ENCODE results near the gene WASL. TPM values are rescaled to one million over a fixed set of nuclear protein-coding genes. Genes with fewer than 3 reads are reported as not detected.
"Not testable (repeated sequence)": the region's sequence is repeated elsewhere in the genome, so short reads cannot be mapped to it uniquely, and the experiment has no call there.

Gene WASL
- total RNA-seq, 3 donors from 2014 or later (not counting 1 experiment from before 2014, with no cell fraction given): 9.6 to 12.1 (median 10.6) TPM

DNA sequence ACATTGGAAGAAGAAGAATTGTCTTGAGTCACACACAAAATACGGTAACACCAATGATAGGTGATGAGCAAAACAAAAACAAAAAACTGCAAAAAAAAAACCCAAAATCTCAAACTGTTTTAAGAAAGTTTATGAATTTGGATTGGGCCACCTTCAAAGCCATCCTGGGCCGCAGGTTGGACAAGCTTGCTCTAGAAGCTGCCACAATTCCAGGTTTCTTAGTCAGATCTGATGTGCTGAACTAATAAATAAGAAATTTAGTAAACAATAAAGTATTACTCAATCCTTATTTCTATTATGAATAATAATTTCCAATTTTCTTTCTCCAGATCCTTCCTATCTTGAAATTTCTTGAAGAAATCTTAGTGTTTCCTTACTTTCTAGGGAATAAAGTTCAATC lies 10.0 kb downstream of the WASL start:
- intact Hi-C loops (cut with micrococcal nuclease): no loop called here
- Mint-ChIP-seq H3K4me3 (no peak overlapping the region), H3K4me1 (peaks cover 25 to 47% of the 10 kb centered on the region in 2 donors), H3K27me3 (ENCODE audit: low read depth in 2 of 2) (no peaks in the 10 kb centered on the region), H3K36me3 (peaks cover 13% of the 10 kb centered on the region), H3K9me3 (peaks cover 4 to 8% of the 10 kb centered on the region in 2 donors), H3K27ac (no peak overlapping the region)
- Histone ChIP-seq H3K36me3 (ENCODE audit: control insufficient read depth, insufficient read depth, low read length) (no peaks in the 10 kb centered on the region), H3K27me3 (ENCODE audit: control insufficient read depth, insufficient read depth, low read length) (no peaks in the 10 kb centered on the region), H3K27ac (ENCODE audit: low read length) (no peak overlapping the region), H3K4me1 (ENCODE audit: control insufficient read depth, insufficient read depth, low read length) (no peaks in the 10 kb centered on the region), H3K4me3 (ENCODE audit: low read length) (no peak overlapping the region), H3K9me3 (ENCODE audit: control insufficient read depth, insufficient read depth, low read length) (no peaks in the 10 kb centered on the region)
- ATAC-seq: no peak
- WGBS (ENCODE audit: insufficient coverage): no CpG with 5 or more reads among the region's 2 CpGs
- DNase-seq: no peak
- TF ChIP-seq, protein P1, sequence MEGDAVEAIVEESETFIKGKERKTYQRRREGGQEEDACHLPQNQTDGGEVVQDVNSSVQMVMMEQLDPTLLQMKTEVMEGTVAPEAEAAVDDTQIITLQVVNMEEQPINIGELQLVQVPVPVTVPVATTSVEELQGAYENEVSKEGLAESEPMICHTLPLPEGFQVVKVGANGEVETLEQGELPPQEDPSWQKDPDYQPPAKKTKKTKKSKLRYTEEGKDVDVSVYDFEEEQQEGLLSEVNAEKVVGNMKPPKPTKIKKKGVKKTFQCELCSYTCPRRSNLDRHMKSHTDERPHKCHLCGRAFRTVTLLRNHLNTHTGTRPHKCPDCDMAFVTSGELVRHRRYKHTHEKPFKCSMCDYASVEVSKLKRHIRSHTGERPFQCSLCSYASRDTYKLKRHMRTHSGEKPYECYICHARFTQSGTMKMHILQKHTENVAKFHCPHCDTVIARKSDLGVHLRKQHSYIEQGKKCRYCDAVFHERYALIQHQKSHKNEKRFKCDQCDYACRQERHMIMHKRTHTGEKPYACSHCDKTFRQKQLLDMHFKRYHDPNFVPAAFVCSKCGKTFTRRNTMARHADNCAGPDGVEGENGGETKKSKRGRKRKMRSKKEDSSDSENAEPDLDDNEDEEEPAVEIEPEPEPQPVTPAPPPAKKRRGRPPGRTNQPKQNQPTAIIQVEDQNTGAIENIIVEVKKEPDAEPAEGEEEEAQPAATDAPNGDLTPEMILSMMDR (IDR thresholded peaks at IDR 0.05): no peak

- no peak for ATAC-seq
- H3K4me3 ChIP-seq (ENCODE audit: low read length): no peak overlapping the region
- no peaks in the 10 kb centered on the region for H3K4me1 ChIP-seq (ENCODE audit: control insufficient read depth, insufficient read depth, low read length)
- 100% methylated on average over 2 of the region's 3 CpGs for WGBS (ENCODE audit: insufficient coverage)
- peaks cover 25 to 47% of the 10 kb centered on the region in 2 donors for H3K4me1 Mint-ChIP-seq
- DNase-seq: no peak
- H3K27me3 Mint-ChIP-seq (ENCODE audit: low read depth in 2 of 2): no peaks in the 10 kb centered on the region
- no peaks in the 10 kb centered on the region for H3K27me3 ChIP-seq (ENCODE audit: control insufficient read depth, insufficient read depth, low read length)
- H3K36me3 ChIP-seq (ENCODE audit: control insufficient read depth, insufficient read depth, low read length): no peaks in the 10 kb centered on the region
- no peak overlapping the region for H3K27ac ChIP-seq (ENCODE audit: low read length)
- H3K36me3 Mint-ChIP-seq: peaks cover 13% of the 10 kb centered on the region
- peaks cover 4 to 8% of the 10 kb centered on the region in 2 donors for H3K9me3 Mint-ChIP-seq
- intact Hi-C loops (cut with micrococcal nuclease): no loop called here
- no peak overlapping the region for H3K27ac Mint-ChIP-seq
- no peak overlapping the region for H3K4me3 Mint-ChIP-seq
- H3K9me3 ChIP-seq (ENCODE audit: control insufficient read depth, insufficient read depth, low read length): no peaks in the 10 kb centered on the region
- TF ChIP-seq, protein P1 (IDR thresholded peaks at IDR 0.05): no peak
These were observed 10.4 kb downstream of the WASL start for GRCh38 chr7:123738356-123738755.

- H3K27me3 Mint-ChIP-seq (ENCODE audit: low read depth in 2 of 2); H3K27me3 ChIP-seq (ENCODE audit: control insufficient read depth, insufficient read depth, low read length); H3K9me3 ChIP-seq (ENCODE audit: control insufficient read depth, insufficient read depth, low read length); DNase-seq; H3K4me3 Mint-ChIP-seq; H3K27ac Mint-ChIP-seq; H3K36me3 ChIP-seq (ENCODE audit: control insufficient read depth, insufficient read depth, low read length); intact Hi-C loops (cut with micrococcal nuclease); H3K4me1 ChIP-seq (ENCODE audit: control insufficient read depth, insufficient read depth, low read length); ATAC-seq; H3K9me3 Mint-ChIP-seq; H3K4me3 ChIP-seq (ENCODE audit: low read length); H3K27ac ChIP-seq (ENCODE audit: low read length): not testable (repeated sequence)
- WGBS (ENCODE audit: insufficient coverage): 98% methylated on average over 8 of the region's 10 CpGs
- H3K36me3 Mint-ChIP-seq: peaks cover 19% of the 10 kb centered on the region
- H3K4me1 Mint-ChIP-seq: peaks cover 35 to 49% of the 10 kb centered on the region in 2 donors
These were observed 11.6 kb downstream of the WASL start for GRCh38 chr7:123737168-123737674.

DNA sequence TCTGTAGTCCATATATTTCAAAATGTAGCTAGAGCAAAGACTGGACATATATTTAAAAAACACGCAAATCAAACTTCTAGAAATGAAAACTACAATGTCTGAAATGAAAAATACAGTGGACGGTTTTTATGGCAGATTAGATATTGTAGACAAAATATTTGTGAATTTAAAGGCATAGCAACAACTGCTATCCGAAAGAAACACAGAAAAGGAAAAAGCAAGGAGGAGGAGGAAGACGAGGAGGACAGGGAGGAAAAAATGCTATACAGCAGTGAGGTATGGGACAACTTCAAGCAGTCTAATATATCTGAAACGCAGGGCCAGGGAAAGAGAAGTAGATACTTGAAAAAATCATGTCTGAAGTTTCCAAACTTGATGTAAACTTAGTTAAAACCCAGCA lies 13.3 kb downstream of the WASL start:
- 98% methylated on average over 4 of the region's 5 CpGs for WGBS (ENCODE audit: insufficient coverage)
- ATAC-seq (no peak), DNase-seq (no peak)
- no peak overlapping the region for H3K4me3 Mint-ChIP-seq
- H3K9me3 Mint-ChIP-seq: peaks cover 4 to 11% of the 10 kb centered on the region in 2 donors
- no peaks in the 10 kb centered on the region for H3K4me1 ChIP-seq (ENCODE audit: control insufficient read depth, insufficient read depth, low read length)
- H3K27me3 Mint-ChIP-seq (ENCODE audit: low read depth in 2 of 2): no peaks in the 10 kb centered on the region
- TF ChIP-seq, protein P1 (IDR thresholded peaks at IDR 0.05): no peak
- H3K27ac ChIP-seq (ENCODE audit: low read length): no peak overlapping the region
- H3K36me3 Mint-ChIP-seq: peaks cover 19% of the 10 kb centered on the region
- H3K4me1 Mint-ChIP-seq: peaks cover 49 to 56% of the 10 kb centered on the region in 2 donors
- H3K27me3 ChIP-seq (ENCODE audit: control insufficient read depth, insufficient read depth, low read length): no peaks in the 10 kb centered on the region
- H3K9me3 ChIP-seq (ENCODE audit: control insufficient read depth, insufficient read depth, low read length): no peaks in the 10 kb centered on the region
- intact Hi-C loops (cut with micrococcal nuclease): no loop called here
- H3K36me3 ChIP-seq (ENCODE audit: control insufficient read depth, insufficient read depth, low read length): no peaks in the 10 kb centered on the region
- H3K4me3 ChIP-seq (ENCODE audit: low read length): no peak overlapping the region
- no peak overlapping the region for H3K27ac Mint-ChIP-seq

All from natural killer cell (primary cell).